ENCODE measurements around the gene BRD1.

BRD1 gene

DNA sequence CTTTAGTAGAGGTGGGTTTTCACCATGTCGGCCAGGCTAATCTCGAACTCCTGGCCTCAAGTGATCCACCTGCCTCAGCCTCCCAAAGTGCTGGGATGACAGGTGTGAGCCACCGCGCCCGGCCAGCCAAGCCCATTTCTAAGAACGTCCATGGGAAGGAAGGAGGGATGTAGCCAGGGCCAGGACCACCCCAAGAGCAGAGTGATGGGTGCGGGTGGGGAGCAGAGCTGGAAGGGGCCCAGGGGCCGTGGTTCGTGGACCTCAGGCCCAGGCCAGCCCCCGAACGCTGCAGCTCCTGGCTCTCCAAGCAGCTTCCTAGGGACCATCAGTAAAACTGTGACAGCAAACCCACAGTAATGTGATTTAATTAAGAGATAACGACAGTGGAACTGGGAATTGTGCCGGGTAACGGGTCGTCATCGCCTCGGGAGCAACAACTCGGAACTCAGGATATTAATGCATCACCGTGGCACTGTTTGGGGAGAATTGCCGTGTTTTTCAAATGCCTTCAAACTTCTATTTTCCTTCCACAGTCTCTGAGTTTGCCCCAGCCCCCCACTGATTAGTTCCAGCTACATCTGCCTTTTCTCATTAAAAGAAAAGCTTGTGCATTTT lies 74.3 kb downstream of the BRD1 start:
- no peak for DNase-seq (ENCODE audit: low read depth in 2 of 2)

DNA sequence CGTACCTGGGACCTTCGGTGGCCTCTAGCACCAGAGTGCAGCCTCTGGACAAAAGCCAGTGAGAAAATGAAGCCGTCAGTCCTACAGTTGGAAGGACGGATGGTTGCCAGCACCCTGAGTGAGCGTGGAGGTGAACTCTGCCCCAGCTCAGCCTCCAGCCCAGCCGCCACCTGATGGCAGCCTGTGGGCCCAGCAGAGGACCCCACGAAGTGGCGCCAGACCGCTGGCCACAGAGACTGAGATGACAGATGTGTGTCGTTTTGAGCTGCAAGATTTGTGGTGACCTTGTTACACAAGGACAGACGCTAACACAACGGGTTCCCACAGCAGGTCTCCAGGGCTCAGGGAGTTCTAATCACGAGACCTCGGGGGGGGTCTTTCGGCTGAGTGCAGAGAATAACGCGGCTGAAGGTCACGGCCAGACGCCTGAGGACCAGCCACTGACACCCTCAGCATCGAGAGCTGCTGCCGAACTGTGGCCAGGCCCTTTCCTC lies 75.0 kb downstream of the BRD1 start:
- DNase-seq (ENCODE audit: low read depth in 2 of 2): no peak

DNA sequence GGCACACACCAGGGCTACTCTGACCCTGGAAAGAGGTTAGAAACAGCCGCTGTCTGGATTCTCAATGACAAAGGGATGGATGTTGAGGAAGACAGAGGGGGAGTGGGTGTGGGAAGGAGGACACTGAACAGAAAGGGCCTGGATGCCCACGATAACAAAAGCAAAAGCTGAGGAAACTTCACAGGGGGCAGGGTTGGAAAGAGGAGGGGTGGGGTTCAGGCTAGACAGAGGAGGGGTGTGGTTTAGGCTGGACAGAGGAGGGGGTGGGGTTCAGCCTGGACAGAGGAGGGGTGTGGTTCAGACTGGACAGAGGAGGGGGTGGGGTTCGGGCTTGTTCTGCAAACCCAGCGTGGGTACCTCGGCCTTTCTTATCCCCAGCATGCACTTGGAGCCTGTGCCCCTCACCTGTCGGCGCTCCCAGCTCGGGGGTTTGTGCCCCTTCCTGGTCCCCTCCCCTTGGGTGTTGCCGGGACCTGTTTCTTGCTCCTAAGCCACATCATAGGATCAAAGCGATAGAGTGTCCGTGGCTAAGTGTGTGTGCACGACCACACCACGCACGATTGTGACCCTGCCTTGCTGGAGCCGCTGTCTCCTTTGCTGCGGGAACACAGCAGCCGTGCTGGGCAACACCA lies 75.6 kb downstream of the BRD1 start:
- DNase-seq (ENCODE audit: low read depth in 2 of 2): no peak

DNA sequence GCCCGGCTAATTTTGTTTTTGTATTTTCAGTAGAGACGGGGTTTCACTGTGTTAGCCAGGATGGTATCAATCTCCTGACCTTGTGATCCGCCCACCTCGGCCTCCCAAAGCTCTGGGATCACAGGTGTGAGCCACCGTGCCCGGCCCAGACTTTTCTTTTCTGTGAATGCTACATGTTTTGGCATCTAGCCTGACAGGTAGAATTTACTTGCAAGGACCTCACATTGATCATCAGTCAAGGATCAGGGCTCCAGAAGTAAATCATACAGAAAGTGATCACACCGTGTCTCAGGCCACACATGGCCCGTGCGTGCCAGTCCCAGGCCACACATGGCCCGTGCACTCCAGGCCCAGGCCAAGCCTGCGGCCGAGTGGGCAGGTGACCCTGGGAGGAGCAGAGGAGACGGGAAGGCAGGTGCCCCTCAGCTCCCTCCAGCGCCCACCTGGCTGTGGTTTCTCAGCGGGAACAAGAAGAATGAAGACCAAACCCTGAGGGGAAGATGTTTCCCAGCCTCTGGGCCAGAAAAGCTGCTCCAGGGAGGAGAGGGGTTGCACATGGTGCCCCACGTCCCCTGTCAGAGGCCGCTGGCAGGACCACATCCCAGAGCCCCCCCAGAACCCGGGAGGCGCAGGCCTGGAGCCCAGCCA lies 76.2 kb downstream of the BRD1 start:
- DNase-seq (ENCODE audit: low read depth in 2 of 2): no peak

DNA sequence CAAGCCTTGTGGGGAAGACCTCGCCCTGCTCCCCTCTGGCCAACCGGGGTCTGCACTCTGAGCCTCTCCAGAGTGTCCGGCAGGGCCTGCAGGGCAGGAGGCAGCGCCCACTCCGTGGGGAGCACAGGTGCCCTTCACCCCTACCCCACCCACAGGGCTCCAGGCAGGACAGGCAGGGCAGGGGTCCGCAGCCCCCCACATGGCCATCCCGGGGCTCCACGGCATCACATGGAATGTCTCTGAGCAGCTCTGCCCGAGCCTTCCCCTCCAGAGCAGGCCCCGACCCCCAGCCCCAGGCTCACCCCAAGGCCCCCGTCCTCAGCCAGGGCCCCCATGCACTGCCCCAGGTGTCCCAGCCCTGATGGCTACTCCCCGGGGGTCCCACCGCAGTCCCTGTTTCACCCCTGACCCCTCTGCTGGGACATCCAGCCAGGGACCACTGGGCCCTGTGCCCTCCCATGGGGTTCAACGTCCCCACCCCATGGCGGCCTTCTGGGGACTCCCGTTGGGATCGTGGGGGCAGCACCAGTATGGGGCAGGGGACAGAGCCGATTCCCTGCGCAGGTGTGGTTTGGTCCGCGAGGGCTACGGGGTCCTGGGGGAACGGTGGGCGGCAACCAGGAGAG lies 77.7 kb downstream of the BRD1 start:
- DNase-seq (ENCODE audit: low read depth in 2 of 2): no peak

DNA sequence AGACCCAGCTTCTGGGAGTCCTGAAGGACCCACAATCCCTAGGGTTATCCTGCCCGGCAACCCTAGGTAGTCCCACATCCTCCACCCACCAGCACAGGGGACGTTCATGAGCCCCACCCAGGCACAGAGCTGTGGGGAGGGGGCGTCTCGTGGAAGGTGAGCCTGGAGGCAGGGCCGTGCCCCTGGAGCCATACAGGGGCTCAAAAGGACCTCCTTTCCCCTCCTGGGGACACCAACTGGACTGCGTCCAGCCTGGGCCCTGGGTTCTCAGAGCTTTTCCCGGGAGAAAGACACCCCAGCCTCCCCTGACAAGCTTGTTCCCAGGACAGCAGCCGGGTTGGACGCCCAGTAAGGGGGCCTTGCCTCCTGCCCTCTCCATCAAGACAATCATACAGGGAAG lies 78.4 kb downstream of the BRD1 start:
- no peak for DNase-seq (ENCODE audit: low read depth in 2 of 2)

DNA sequence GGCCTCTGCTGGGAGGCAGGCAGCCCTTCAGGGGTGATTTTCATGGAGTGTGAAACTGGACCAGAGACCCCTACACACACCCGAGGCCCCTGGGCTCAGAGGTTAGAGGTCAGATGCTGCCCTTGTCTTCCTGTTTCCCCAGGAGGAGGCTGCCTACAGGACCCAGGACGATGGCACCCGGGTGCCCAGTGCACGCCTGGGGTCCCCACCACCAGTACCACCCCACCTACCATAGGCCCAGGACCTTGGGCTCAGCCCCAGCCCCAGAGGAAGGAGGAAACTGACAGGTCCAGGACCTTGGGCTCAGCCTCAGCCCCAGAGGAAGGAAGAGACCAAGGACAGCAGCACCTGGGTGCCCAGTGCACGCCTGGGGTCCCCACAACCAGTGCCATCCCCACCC lies 79.2 kb downstream of the BRD1 start:
- DNase-seq (ENCODE audit: low read depth in 2 of 2): no peak

DNA sequence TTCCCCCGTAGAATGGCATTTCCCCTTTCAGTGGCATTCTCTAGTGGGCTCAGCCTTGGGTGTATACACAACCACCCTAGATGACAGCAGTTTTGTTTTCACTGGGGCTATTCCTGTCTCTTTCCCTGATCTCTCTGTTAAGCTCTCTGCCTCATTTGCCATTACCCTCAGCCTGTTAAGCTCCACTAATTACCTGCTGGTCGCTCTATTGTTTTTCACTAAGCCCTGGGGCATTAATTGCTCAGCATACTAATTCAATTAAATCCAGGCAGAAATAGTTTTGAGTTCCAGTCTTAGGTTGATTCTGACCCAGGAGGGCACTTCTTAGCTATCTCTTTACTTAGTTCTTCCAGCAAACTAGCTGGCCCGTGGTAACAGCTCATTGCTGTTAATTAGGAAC lies 80.0 kb downstream of the BRD1 start:
- no peak for DNase-seq (ENCODE audit: low read depth in 2 of 2)

DNA sequence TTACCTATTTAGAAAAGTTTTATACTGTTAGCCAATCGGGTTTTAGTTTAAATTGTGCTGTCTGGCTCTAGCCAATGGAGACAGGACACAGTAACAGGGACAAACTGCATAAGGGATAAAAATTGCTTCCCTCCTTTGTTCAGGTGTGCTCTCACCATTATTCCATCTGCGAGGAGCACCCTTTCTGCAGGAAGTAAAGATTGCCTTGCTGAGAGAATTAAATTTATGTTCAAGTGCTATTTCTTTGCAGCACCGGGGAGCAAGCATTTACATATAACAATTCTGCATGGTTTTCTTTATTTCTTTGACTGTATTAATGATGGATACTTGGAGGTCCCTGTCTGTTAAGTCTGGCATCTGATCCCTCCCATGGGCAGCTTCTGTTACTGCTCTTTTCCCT lies 80.5 kb downstream of the BRD1 start:
- DNase-seq (ENCODE audit: low read depth in 2 of 2): no peak

DNA sequence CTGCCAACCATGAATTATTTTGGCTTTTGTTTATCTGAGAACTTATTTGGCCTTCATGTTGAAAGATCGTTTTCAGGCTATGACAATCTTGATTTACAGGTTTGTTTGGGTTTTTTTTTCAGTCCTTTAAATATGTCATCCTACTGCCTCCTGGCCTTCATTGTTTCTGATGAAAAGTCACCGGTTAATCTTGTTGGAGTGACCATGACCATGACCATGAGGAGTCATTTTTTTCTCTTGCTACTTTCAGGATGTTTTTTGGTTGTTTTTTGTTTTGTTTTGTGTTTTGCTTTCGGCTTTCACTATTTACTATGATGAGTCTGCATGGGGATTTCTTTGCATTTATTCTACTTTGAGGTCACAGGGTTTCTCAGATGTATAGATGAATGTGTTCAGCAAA lies 81.6 kb downstream of the BRD1 start:
- no peak for DNase-seq (ENCODE audit: low read depth in 2 of 2)

DNA sequence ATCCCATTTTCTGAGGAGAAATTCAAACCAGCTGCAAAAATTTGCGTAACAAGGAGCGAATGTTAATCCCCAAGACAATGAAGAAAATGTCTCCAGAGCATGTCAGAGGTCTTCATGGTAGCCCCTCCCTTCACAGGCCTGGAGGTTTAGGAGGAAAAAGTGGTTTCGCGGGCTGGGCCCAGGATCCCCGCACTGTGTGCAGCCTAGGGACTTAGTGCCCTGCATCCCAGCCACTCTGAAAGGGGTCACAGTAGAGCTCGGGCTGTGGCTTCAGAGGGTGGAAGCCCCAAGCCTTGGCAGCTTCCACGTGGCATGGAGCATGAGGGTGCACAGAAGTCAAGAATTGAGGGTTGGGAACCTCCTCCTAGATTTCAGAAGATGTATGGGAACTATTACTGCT lies 87.4 kb downstream of the BRD1 start:
- no peak for DNase-seq (ENCODE audit: low read depth in 2 of 2)

DNA sequence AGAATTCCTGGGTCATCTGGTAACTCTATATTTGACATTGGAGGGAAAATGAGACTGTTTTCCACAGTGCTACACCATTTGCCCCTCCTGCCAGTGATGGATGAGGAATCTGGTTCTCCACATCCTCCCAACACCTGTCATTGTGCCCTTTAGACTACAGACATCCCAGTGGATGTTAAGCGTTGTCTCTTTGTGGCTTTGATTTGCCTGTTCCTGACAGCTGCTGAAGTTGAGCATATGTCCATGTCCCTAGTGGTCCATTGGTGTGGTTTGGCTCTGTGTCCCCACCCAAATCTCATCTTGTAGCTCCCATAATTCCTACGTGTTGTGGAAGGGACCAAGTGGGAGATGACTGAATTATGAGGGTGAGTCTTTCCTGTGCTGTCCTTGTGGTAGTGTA lies 88.5 kb downstream of the BRD1 start:
- no peak for DNase-seq (ENCODE audit: low read depth in 2 of 2)

DNA sequence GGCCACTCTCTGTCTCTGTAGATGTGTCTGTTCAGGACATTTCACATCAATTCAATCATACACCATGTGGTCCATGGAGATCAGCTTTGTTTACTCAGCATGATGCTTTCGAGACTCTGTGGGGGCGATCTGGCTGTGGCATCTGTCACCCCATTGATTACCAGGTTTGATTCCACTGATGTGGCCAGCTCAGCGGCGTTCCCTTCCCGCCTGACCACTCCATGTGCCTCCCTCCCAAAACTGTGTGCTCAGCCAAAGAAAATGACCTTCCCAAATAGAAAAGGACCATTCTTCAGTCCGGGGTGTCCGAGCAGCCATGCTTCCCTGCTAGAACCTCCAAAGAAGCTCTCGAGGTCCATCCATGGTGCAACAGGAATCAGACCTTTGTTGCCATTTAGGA lies 89.1 kb downstream of the BRD1 start:
- DNase-seq (ENCODE audit: low read depth in 2 of 2): no peak

DNA sequence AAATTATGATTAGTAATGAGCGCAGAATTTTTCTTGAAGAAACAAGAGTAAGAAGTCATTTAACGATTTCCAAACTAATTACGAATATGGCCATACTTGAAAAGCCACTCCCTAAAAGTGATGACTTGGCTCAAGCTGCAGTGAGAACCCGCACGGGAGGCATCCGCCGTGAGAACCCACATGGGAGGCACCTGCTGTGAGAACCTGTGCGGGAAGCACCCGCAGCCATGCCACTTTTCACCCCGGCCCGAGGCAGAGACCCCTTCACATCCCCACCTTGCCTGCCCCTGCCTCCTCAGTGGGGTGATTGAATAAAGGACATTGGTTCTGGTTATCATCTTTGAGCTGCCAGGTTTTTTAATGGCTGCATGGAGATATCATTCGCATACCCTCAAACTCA lies 89.7 kb downstream of the BRD1 start:
- no peak for DNase-seq (ENCODE audit: low read depth in 2 of 2)

DNA sequence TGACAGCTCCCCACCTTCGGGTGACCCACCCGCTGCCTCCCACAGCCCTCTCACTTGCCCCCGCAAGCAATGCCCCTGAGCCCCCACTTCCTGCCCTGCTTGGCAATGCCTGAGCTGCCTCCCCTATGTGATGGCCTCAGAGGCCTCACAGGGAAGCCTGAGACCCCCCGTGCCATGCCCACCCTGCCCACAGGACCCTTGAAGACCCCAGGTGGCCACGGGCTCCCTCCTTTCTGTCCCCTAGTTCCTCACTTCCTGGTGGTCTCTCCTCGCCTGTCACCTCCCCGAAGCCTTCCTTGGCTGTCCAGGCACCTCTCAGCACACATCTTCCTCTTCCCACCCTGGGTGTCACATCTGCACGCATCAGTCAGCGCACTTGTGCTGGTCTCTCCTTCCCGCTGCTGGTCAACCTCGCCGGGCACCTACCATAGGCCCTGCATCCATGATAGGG lies 90.5 kb downstream of the BRD1 start:
- DNase-seq (ENCODE audit: low read depth in 2 of 2): no peak

DNA sequence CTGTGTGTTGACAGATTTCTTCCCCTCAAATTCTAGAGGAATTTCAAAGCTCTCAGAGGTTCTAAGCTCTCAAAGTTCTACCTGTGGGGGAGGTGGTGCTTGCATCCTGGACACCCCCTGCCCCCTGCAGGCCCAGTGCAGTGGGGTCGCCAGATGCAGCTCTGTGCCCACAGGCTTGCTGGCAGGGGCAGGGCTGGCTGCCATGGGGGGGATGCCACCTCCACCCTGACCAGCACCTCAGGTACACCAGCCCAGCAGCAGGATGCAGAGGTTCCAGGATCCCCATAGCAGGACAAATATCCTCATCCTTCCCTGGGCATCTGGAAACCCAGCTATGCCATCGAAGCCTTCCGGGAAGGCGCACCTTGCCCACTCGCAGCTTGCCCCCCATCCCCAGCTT lies 91.1 kb downstream of the BRD1 start:
- DNase-seq (ENCODE audit: low read depth in 2 of 2): no peak

DNA sequence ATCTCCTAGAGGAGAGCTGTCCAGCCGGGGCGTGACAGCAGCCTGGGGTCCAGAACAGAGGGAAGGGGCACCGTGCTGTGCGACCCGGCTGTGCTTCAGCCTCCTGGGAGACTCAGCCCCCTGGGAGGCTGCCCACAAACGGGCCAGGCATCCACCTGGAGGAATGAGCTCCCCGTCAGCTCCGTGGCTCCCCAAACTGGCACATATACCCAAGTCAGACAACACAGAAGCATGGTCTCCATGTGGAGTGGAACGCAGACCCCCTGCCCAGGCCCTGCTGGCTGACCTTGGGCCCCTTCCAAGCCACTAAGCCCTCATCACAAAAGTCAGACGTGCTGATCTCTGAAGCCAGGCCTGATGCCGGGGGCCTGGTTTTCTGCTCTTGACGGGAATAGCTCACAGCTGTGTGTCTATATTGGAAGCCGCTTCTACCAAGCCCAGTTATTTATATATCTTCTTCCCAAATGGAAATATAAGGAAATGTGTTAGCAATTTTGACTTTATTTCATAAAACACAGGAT lies 91.7 kb downstream of the BRD1 start:
- DNase-seq (ENCODE audit: low read depth in 2 of 2): no peak

DNA sequence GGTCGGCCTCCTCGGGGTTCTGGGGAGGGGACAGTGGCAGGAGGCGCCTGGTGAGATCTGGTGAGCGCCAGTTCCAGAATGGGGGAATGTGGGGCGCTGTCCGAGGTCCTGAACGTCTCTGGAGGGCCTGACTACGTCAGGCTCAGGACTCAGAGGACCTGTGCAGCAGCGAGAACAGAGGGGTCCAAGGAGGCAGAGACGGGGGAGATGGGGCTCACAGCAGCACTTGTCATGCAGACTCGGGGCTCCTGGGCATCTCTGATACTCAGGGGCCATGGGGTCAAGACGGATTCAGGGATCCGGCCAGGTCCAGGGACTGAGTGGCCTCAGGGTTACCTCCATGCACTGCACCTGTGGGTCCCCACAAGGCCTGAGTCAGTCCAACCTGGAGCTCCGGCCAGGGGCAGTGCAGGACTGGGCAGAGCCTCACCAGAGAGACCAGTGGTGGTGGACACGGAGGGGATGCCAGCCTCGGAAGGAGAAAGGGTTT lies 92.2 kb downstream of the BRD1 start:
- DNase-seq (ENCODE audit: low read depth in 2 of 2): no peak

DNA sequence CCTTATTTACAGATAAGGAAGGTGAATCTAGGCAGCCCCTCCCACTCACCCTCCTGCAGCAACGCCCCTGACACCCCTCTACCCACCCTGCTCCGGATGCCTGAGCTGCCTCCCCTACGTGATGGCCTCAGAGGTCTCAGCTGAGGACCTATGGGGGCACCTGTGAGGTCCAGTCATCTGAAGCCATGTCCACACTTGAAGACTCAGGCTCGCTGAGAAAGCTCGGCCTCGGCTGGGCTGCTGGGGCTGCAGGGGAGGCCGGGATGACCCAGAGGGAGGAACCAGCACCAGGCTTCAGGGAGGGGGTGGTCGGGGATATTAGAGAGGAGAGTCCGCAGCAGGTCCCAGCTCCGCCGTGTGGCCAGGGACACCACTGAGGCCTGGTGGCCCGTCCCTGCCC lies 92.8 kb downstream of the BRD1 start:
- no peak for DNase-seq (ENCODE audit: low read depth in 2 of 2)

DNA sequence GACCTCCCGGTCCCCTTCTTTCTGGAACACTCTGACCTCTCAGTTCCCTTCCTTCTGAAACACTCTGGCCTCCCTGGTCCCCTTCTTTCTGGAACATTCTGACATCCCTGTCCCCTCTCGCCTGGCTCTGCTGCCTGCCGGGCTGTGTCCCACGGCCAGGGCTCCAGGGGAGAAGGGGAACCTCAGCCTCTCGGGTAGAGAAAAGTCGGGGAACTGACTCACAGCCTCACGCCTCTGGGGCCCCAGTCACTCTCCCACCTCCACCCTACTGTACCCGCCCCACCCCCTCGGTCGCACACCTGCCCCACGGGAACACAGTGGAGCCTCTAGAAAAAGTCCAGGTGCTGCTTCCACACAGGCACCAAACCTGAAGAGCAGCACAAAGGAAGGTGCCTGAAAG lies 93.3 kb downstream of the BRD1 start:
- no peak for DNase-seq (ENCODE audit: low read depth in 2 of 2)

DNA sequence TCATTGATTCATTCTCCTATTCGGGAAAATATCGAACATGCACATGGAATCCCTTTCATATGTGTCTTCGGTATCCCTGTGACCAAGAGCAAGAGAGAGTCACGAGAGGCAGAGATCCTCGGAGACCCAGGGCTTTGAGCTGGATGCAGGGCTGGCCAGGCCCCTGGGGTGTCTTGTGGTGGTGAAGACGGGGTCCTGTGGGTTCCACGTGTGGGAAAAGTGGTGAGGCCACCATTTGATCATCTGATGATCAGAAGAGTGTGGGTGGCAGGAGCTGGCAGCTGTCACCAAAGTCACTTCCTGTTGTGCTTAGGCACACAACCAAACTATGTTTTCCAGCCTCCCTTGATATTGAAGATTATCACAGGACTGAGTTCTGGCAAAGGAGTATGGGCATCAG lies 94.0 kb downstream of the BRD1 start:
- no peak for DNase-seq (ENCODE audit: low read depth in 2 of 2)

DNA sequence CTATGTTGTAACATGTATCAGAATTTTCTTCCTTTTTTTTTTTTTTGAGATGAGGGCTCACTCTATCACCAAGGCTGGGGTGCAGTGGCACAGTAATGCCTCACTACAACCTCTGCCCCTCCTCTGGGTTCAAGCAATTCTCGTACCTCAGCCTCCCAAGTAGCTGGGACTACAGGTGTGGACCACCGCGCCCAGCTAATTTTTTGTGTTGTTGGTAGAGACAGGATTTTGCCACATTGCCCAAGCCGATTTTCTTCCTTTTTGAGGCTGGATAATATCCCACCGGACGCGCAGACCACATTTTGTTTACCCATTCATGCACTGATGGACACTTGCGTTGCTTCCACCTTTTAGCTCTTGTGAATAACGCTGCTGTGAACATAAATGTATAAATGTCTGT lies 97.0 kb downstream of the BRD1 start:
- no peak for DNase-seq (ENCODE audit: low read depth in 2 of 2)
